Ascending aorta (tissue), 2 donors: ENCODE data around the gene FAF1. TPM values are rescaled to one million over a fixed set of nuclear protein-coding genes. Genes with fewer than 3 reads are reported as not detected.

Source experiments
- DNase-seq, 2 donors: peaks; one replicate each; pipeline ENCODE4 v3.0.0-alpha.2; 2019; ENCODE audit warnings: low spot score in 2 of 2
- H3K27ac ChIP-seq, 2 donors: fragments of 200-600 bp; sonication (generic); one replicate each; pipeline ENCODE4 v1.5.1; 2016 to 2017; ENCODE audit warnings: mild to moderate bottlenecking in 1 of 2
- H3K27me3 ChIP-seq: fragments of 200-600 bp; sonication (generic); one replicate; pipeline ENCODE4 v1.5.1; 2017
- H3K36me3 ChIP-seq, 2 donors: fragments of 200-600 bp; sonication (generic); one replicate each; pipeline ENCODE4 v1.5.1; 2016
- H3K4me1 ChIP-seq, 2 donors: fragments of 200-600 bp; sonication (generic); one replicate each; pipeline ENCODE4 v1.5.1; 2016 to 2017; ENCODE audit warnings: mild to moderate bottlenecking in 1 of 2
- H3K4me3 ChIP-seq, 2 donors: fragments of 200-600 bp; sonication (generic); one replicate each; pipeline ENCODE4 v1.5.1; 2016 to 2017; ENCODE audit warnings: mild to moderate bottlenecking in 1 of 2
- H3K9me3 ChIP-seq, 2 donors: fragments of 200-600 bp; sonication (generic); one replicate each; pipeline ENCODE4 v1.5.1; 2016
- CTCF ChIP-seq, 3 experiments: fragments of 200-600 bp in 2 of 3; fragments of 450-650 bp in 1 of 3; sonication (generic) in 2 of 3; IDR thresholded peaks; one replicate each; pipeline ENCODE4 v1.5.1; 2016 to 2019; ENCODE audit warnings: antibody characterized with exemption in 3 of 3, mild to moderate bottlenecking in 1 of 3, moderate library complexity in 1 of 3
- intact Hi-C: fragments of 100-400 bp; cut with DNase I; formaldehyde crosslinking; loops from one replicate; pipeline ENCODE4 v1.15.1; 2023
- total RNA-seq: library from RNA; depleted of rRNA; stranded (reverse); fragments of >200 nt; gene quantifications from one replicate; pipeline ENCODE4 v1.1.0, GENCODE V29; 2016

Gene FAF1
- total RNA-seq, 1 donor from 2014 or later = 16.4 TPM

DNA sequence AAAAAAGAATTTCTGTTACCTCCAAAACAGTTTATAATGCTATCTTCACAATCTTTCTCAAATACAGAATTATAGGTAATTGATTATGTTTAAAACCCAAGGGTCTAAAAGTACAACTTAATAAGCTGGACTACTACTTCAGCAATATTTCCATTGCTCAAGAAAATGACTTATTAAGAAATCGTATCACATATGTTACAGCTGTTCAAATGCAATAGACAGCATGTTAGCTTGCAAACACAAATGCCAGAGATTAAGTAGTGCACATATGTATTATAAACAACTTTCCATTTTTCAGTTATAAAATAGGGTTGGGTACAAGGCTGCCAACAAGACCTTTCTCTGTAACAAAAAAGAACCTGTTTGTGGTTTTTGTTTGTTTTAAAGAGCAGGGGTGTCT is 325.8 kb downstream of the FAF1 start:
- no peaks in the 10 kb centered on the region for H3K4me1 ChIP-seq
- intact Hi-C loops = no loop called here
- H3K27ac ChIP-seq = no peak overlapping the region
- H3K9me3 ChIP-seq = no peaks in the 10 kb centered on the region
- DNase-seq = no peak
- no peak overlapping the region for H3K4me3 ChIP-seq
- no peaks in the 10 kb centered on the region for H3K27me3 ChIP-seq
- no peaks in the 10 kb centered on the region for H3K36me3 ChIP-seq
- no peak for TF ChIP-seq CTCF (IDR thresholded peaks at IDR 0.05)

GRCh38 chr1:50633465-50633864 is 326.6 kb downstream of the FAF1 start:
- intact Hi-C loops = no loop called here
- TF ChIP-seq CTCF (IDR thresholded peaks at IDR 0.05) = no peak
- H3K36me3 ChIP-seq = no peaks in the 10 kb centered on the region

GRCh38 chr1:50631161-50631560 is 328.9 kb downstream of the FAF1 start:
- no peak for DNase-seq
- Histone ChIP-seq H3K9me3 (no peaks in the 10 kb centered on the region), H3K4me3 (no peak overlapping the region), H3K36me3 (no peaks in the 10 kb centered on the region), H3K27ac (no peak overlapping the region), H3K27me3 (no peaks in the 10 kb centered on the region), H3K4me1 (no peaks in the 10 kb centered on the region)
- TF ChIP-seq CTCF (IDR thresholded peaks at IDR 0.05) = no peak
- intact Hi-C loops = no loop called here

More at GRCh38 chr1:50633465-50633864, 326.6 kb downstream of the FAF1 start:
- no peaks in the 10 kb centered on the region for H3K27me3 ChIP-seq
- no peaks in the 10 kb centered on the region for H3K9me3 ChIP-seq
- no peak overlapping the region for H3K4me3 ChIP-seq
- no peaks in the 10 kb centered on the region for H3K4me1 ChIP-seq
- no peak overlapping the region for H3K27ac ChIP-seq
- no peak for DNase-seq

DNA sequence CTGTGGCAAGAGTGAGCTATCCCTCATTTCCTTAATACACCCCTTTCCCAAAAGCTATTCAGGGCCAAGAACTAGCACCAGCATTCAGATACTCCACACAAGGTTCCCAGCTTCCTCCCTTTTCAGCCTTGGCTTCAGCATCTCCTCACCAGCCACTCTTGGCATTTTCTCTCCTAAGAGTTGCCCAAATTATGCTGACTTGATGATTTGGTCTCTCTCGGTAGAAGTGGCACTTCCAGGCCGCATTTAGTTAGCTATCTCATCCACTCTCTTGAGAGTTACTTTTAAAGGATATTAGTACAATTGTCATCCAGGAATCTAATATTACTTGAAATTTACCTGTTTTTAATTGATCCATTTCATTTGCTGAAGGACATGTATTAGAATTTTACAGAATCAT is 337.8 kb downstream of the FAF1 start:
- Histone ChIP-seq H3K27ac (no peak overlapping the region), H3K36me3 (no peaks in the 10 kb centered on the region), H3K4me3 (no peak overlapping the region), H3K9me3 (no peaks in the 10 kb centered on the region), H3K27me3 (no peaks in the 10 kb centered on the region), H3K4me1 (no peaks in the 10 kb centered on the region)
- DNase-seq = no peak
- intact Hi-C loops = no loop called here
- TF ChIP-seq CTCF (IDR thresholded peaks at IDR 0.05) = no peak

- intact Hi-C loops = no loop called here
- no peaks in the 10 kb centered on the region for H3K9me3 ChIP-seq
Observed at GRCh38 chr1:50620680-50621329, 339.3 kb downstream of the FAF1 start.

More at GRCh38 chr1:50620680-50621329, 339.3 kb downstream of the FAF1 start:
- no peak for TF ChIP-seq CTCF (IDR thresholded peaks at IDR 0.05)
- Histone ChIP-seq H3K36me3 (no peaks in the 10 kb centered on the region), H3K4me1 (no peaks in the 10 kb centered on the region), H3K27ac (no peak overlapping the region), H3K27me3 (no peaks in the 10 kb centered on the region), H3K4me3 (no peak overlapping the region)
- no peak for DNase-seq
